Measurements from ENCODE around the gene ADAMTS19.

DNA sequence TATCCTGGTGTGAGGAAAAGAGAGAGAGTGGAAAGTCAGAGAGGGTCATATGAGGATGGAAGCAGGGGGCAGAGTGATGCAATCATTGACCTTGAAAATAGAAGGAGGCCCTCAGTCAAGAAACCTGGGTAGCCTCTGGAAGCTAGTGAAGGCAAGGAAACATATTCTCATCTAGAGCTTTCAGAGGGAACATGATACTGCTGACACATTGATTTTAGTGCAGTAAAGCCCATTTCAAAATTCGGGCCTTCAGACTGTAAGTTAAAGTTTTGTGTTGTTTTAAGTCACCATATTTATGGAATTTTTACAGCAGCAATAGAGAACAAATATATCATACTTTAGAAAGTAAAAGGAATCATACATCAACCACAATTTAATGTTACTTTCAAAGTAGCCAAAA lies 87.0 kb downstream of the ADAMTS19 start:
- TF ChIP-seq POLR2A (IDR thresholded peaks at IDR 0.05) = no peak
- TF ChIP-seq, protein P1, sequence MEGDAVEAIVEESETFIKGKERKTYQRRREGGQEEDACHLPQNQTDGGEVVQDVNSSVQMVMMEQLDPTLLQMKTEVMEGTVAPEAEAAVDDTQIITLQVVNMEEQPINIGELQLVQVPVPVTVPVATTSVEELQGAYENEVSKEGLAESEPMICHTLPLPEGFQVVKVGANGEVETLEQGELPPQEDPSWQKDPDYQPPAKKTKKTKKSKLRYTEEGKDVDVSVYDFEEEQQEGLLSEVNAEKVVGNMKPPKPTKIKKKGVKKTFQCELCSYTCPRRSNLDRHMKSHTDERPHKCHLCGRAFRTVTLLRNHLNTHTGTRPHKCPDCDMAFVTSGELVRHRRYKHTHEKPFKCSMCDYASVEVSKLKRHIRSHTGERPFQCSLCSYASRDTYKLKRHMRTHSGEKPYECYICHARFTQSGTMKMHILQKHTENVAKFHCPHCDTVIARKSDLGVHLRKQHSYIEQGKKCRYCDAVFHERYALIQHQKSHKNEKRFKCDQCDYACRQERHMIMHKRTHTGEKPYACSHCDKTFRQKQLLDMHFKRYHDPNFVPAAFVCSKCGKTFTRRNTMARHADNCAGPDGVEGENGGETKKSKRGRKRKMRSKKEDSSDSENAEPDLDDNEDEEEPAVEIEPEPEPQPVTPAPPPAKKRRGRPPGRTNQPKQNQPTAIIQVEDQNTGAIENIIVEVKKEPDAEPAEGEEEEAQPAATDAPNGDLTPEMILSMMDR (IDR thresholded peaks at IDR 0.05) = no peak
